PFSK-1 (cell line): Measurements from ENCODE around the gene UBE2D2.

Experiments used
- FOXP2 ChIP-seq: optimal IDR thresholded peaks from 2 replicates; pipeline ENCODE3; 2011; ENCODE audit warnings: borderline replicate concordance, control low read depth, inconsistent platforms; ENCODE audit not compliant: insufficient read depth; ENCODE audit errors: extremely low read length, extremely low read depth
- POLR2AphosphoS5 ChIP-seq: IDR thresholded peaks from 2 replicates; pipeline ENCODE4 v1.6.1; 2012; ENCODE audit warnings: low read depth, mild to moderate bottlenecking, control low read depth, low read length, moderate library complexity
- REST ChIP-seq, 2 experiments: IDR thresholded peaks; 2 replicates each; pipeline versions ENCODE4 v1.6.1 to v1.8.0; 2011 to 2012; ENCODE audit warnings: low read depth in 2 of 2, low read length in 2 of 2, control low read depth in 1 of 2, inconsistent platforms in 1 of 2, mild to moderate bottlenecking in 1 of 2, moderate library complexity in 1 of 2; ENCODE audit not compliant: insufficient read depth in 1 of 2
- SIN3A ChIP-seq: IDR thresholded peaks from 2 replicates; pipeline ENCODE4 v1.6.1; 2012; ENCODE audit warnings: mild to moderate bottlenecking, low read length, moderate library complexity, borderline replicate concordance; ENCODE audit not compliant: insufficient read depth
- TAF1 ChIP-seq: IDR thresholded peaks from 2 replicates; pipeline ENCODE4 v1.6.1; 2012; ENCODE audit warnings: low read length, control low read depth, borderline replicate concordance; ENCODE audit not compliant: insufficient read depth

The UBE2D2 gene

GRCh38 chr5:139638090-139638735 is 77.1 kb downstream of the UBE2D2 start:
- TF ChIP-seq REST (IDR thresholded peaks at IDR 0.05; ENCODE audit: insufficient read depth in 1 of 2, low read depth in 2 of 2, low read length in 2 of 2): no peak
- TF ChIP-seq POLR2AphosphoS5: no peak
- no peak for TF ChIP-seq FOXP2
- no peak for TF ChIP-seq TAF1
- no peak for TF ChIP-seq SIN3A

- TF ChIP-seq FOXP2 (no peak), SIN3A (no peak), POLR2AphosphoS5 (no peak), REST (IDR thresholded peaks at IDR 0.05; ENCODE audit: insufficient read depth in 1 of 2, low read depth in 2 of 2, low read length in 2 of 2) (no peak), TAF1 (no peak)
Measured at GRCh38 chr5:139638736-139639618, 77.8 kb downstream of the UBE2D2 start.

GRCh38 chr5:139639619-139640380 is 78.7 kb downstream of the UBE2D2 start:
- no peak for TF ChIP-seq POLR2AphosphoS5
- TF ChIP-seq REST (IDR thresholded peaks at IDR 0.05; ENCODE audit: insufficient read depth in 1 of 2, low read depth in 2 of 2, low read length in 2 of 2): no peak
- no peak for TF ChIP-seq SIN3A
- TF ChIP-seq TAF1: no peak
- TF ChIP-seq FOXP2: no peak

- TF ChIP-seq FOXP2: no peak
- no peak for TF ChIP-seq TAF1
- TF ChIP-seq REST (IDR thresholded peaks at IDR 0.05; ENCODE audit: insufficient read depth in 1 of 2, low read depth in 2 of 2, low read length in 2 of 2): no peak
Measured at GRCh38 chr5:139640421-139641115, 79.4 kb downstream of the UBE2D2 start.
